Neural cell (in vitro differentiated cells): Measurements from ENCODE around the gene SP100.

Experiments
- EP300 ChIP-seq: fragments of 450-650 bp; conservative IDR thresholded peaks from 2 replicates; pipeline ENCODE4 v1.6.1; 2014; ENCODE audit warnings: antibody characterized with exemption, mild to moderate bottlenecking, moderate library complexity; ENCODE audit not compliant: poor library complexity, severe bottlenecking
- EZH2 ChIP-seq: fragments of 200-600, 300-800 bp; shearing (Covaris generic), sonication (generic); IDR thresholded peaks from 2 replicates; pipeline ENCODE4 v1.6.1; 2014; ENCODE audit warnings: antibody characterized with exemption, low read length, borderline replicate concordance, mild to moderate bottlenecking; ENCODE audit not compliant: insufficient read depth, poor library complexity, severe bottlenecking
- MXI1 ChIP-seq: fragments of 450-650 bp; conservative IDR thresholded peaks from 2 replicates; pipeline ENCODE4 v1.6.1; 2014; ENCODE audit warnings: antibody characterized with exemption, mild to moderate bottlenecking; ENCODE audit not compliant: poor library complexity, severe bottlenecking
- POLR2AphosphoS5 ChIP-seq: IDR thresholded peaks from 2 replicates; pipeline ENCODE4 v1.6.1; 2012
- RAD21 ChIP-seq: fragments of 450-650 bp; conservative IDR thresholded peaks from 2 replicates; pipeline ENCODE4 v1.6.1; 2014; ENCODE audit warnings: antibody characterized with exemption, mild to moderate bottlenecking, moderate library complexity
- SMC3 ChIP-seq: fragments of 450-650 bp; conservative IDR thresholded peaks from 2 replicates; pipeline ENCODE4 v1.6.1; 2014; ENCODE audit warnings: antibody characterized with exemption, mild to moderate bottlenecking, moderate library complexity; ENCODE audit not compliant: poor library complexity
- TF ChIP-seq, protein P1 (sequence below): fragments of 450-650 bp; IDR thresholded peaks from 2 replicates; pipeline ENCODE4 v1.5.1; 2014; ENCODE audit warnings: antibody characterized with exemption, mild to moderate bottlenecking, moderate library complexity; ENCODE audit not compliant: poor library complexity, severe bottlenecking
- TF ChIP-seq, protein P2 (sequence below): IDR thresholded peaks from 2 replicates; pipeline ENCODE4 v1.6.1; 2012; ENCODE audit warnings: borderline replicate concordance

DNA sequence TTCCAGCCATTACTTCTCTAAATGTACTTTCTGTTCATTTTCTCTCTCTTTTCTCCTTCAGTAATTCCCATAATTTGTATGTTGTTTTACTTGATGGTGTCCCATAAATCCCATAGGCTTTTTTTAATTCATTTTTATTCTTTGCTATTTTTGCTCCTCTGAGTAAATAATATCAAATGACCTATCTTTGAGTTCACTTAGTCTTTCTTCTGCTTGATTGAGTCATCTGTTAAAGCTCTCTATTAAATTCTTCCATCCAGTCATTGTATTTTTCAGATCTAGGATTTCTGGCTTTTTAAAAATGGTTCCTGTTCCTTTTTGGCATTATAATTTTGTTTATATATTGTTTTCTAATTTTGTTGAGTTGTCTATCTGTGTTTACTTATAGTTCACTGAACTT, 13.5 kb downstream of the SP100 start:
- TF ChIP-seq, protein P1, sequence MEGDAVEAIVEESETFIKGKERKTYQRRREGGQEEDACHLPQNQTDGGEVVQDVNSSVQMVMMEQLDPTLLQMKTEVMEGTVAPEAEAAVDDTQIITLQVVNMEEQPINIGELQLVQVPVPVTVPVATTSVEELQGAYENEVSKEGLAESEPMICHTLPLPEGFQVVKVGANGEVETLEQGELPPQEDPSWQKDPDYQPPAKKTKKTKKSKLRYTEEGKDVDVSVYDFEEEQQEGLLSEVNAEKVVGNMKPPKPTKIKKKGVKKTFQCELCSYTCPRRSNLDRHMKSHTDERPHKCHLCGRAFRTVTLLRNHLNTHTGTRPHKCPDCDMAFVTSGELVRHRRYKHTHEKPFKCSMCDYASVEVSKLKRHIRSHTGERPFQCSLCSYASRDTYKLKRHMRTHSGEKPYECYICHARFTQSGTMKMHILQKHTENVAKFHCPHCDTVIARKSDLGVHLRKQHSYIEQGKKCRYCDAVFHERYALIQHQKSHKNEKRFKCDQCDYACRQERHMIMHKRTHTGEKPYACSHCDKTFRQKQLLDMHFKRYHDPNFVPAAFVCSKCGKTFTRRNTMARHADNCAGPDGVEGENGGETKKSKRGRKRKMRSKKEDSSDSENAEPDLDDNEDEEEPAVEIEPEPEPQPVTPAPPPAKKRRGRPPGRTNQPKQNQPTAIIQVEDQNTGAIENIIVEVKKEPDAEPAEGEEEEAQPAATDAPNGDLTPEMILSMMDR: no peak
- no peak for TF ChIP-seq EZH2
- TF ChIP-seq POLR2AphosphoS5: no peak
- TF ChIP-seq, protein P2, sequence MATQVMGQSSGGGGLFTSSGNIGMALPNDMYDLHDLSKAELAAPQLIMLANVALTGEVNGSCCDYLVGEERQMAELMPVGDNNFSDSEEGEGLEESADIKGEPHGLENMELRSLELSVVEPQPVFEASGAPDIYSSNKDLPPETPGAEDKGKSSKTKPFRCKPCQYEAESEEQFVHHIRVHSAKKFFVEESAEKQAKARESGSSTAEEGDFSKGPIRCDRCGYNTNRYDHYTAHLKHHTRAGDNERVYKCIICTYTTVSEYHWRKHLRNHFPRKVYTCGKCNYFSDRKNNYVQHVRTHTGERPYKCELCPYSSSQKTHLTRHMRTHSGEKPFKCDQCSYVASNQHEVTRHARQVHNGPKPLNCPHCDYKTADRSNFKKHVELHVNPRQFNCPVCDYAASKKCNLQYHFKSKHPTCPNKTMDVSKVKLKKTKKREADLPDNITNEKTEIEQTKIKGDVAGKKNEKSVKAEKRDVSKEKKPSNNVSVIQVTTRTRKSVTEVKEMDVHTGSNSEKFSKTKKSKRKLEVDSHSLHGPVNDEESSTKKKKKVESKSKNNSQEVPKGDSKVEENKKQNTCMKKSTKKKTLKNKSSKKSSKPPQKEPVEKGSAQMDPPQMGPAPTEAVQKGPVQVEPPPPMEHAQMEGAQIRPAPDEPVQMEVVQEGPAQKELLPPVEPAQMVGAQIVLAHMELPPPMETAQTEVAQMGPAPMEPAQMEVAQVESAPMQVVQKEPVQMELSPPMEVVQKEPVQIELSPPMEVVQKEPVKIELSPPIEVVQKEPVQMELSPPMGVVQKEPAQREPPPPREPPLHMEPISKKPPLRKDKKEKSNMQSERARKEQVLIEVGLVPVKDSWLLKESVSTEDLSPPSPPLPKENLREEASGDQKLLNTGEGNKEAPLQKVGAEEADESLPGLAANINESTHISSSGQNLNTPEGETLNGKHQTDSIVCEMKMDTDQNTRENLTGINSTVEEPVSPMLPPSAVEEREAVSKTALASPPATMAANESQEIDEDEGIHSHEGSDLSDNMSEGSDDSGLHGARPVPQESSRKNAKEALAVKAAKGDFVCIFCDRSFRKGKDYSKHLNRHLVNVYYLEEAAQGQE: no peak
- TF ChIP-seq RAD21: no peak
- no peak for TF ChIP-seq MXI1
- TF ChIP-seq SMC3: no peak
- no peak for TF ChIP-seq EP300
